ENCODE data around the gene SKI.

SKI gene

GRCh38 chr1:2228157-2228594 is at the start of gene SKI:
Gene SKI, plus strand, starts transcription at chr1:2228319. Its CDS starts 448 bp downstream, at chr1:2228767.
- H3K4me3 ChIP-seq (ENCODE audit: low read depth, low read length) = peak within 1 kb of the TSS; percentile 76
- no peak for DNase-seq (ENCODE audit: low read depth)

GRCh38 chr1:2178875-2179274 is 49.2 kb upstream of the SKI start:
- no peak for DNase-seq (ENCODE audit: low read depth)
- H3K4me3 ChIP-seq (ENCODE audit: low read depth, low read length) = no peak overlapping the region

GRCh38 chr1:2179283-2180013 is 48.7 kb upstream of the SKI start:
- DNase-seq (ENCODE audit: low read depth) = no peak
- no peak overlapping the region for H3K4me3 ChIP-seq (ENCODE audit: low read depth, low read length)

GRCh38 chr1:2180297-2181245 is 47.5 kb upstream of the SKI start:
- DNase-seq (ENCODE audit: low read depth) = no peak
- no peak overlapping the region for H3K4me3 ChIP-seq (ENCODE audit: low read depth, low read length)

- H3K4me3 ChIP-seq (ENCODE audit: low read depth, low read length) = no peak overlapping the region
- no peak for DNase-seq (ENCODE audit: low read depth)
These were observed 46.8 kb upstream of the SKI start for GRCh38 chr1:2181271-2181670.

- H3K4me3 ChIP-seq (ENCODE audit: low read depth, low read length) = no peak overlapping the region
- DNase-seq (ENCODE audit: low read depth) = no peak
These were observed 46.4 kb upstream of the SKI start for GRCh38 chr1:2181752-2182151.

- no peak for DNase-seq (ENCODE audit: low read depth)
- no peak overlapping the region for H3K4me3 ChIP-seq (ENCODE audit: low read depth, low read length)
These were observed 45.7 kb upstream of the SKI start for GRCh38 chr1:2182376-2182775.

GRCh38 chr1:2183937-2184334 is 44.2 kb upstream of the SKI start:
- no peak for DNase-seq (ENCODE audit: low read depth)
- H3K4me3 ChIP-seq (ENCODE audit: low read depth, low read length) = no peak overlapping the region

GRCh38 chr1:2184531-2184930 is 43.6 kb upstream of the SKI start:
- no peak overlapping the region for H3K4me3 ChIP-seq (ENCODE audit: low read depth, low read length)
- no peak for DNase-seq (ENCODE audit: low read depth)

GRCh38 chr1:2184934-2185333 is 43.2 kb upstream of the SKI start:
- no peak for DNase-seq (ENCODE audit: low read depth)
- H3K4me3 ChIP-seq (ENCODE audit: low read depth, low read length) = no peak overlapping the region

GRCh38 chr1:2185880-2186855 is 42.0 kb upstream of the SKI start:
- no peak for DNase-seq (ENCODE audit: low read depth)

GRCh38 chr1:2186901-2187300 is 41.2 kb upstream of the SKI start:
- H3K4me3 ChIP-seq (ENCODE audit: low read depth, low read length) = no peak overlapping the region
- no peak for DNase-seq (ENCODE audit: low read depth)

More at GRCh38 chr1:2185880-2186855, 42.0 kb upstream of the SKI start:
- no peak overlapping the region for H3K4me3 ChIP-seq (ENCODE audit: low read depth, low read length)

- no peak for DNase-seq (ENCODE audit: low read depth)
These were observed 40.5 kb upstream of the SKI start for GRCh38 chr1:2187619-2188018.

GRCh38 chr1:2188336-2188735 is 39.8 kb upstream of the SKI start:
- H3K4me3 ChIP-seq (ENCODE audit: low read depth, low read length) = no peak overlapping the region
- DNase-seq (ENCODE audit: low read depth) = no peak

More at GRCh38 chr1:2187619-2188018, 40.5 kb upstream of the SKI start:
- no peak overlapping the region for H3K4me3 ChIP-seq (ENCODE audit: low read depth, low read length)

GRCh38 chr1:2189459-2190425 is 38.4 kb upstream of the SKI start:
- peak; percentile 90 for DNase-seq (ENCODE audit: low read depth)
- H3K4me3 ChIP-seq (ENCODE audit: low read depth, low read length) = peak overlapping the region; percentile 50

GRCh38 chr1:2190491-2190976 is 37.6 kb upstream of the SKI start:
- peak overlapping the region; percentile 50 for H3K4me3 ChIP-seq (ENCODE audit: low read depth, low read length)

GRCh38 chr1:2192031-2192995 is 35.8 kb upstream of the SKI start:
- no peak for DNase-seq (ENCODE audit: low read depth)
- H3K4me3 ChIP-seq (ENCODE audit: low read depth, low read length) = peak overlapping the region; percentile 2

More at GRCh38 chr1:2190491-2190976, 37.6 kb upstream of the SKI start:
- no peak for DNase-seq (ENCODE audit: low read depth)
